Activated T-cell treated with anti-CD3 and anti-CD28 coated beads, Interleukin-2, amount 50 U/mL, for 48 hours (primary cell): Measurements from ENCODE around the gene CHMP2A.

Source experiments
- DNase-seq, 2 experiments: peaks; one replicate each; pipeline ENCODE4 v3.0.0-alpha.2; 2020

The CHMP2A gene

GRCh38 chr19:58536852-58537798 lies 17.8 kb downstream of the CHMP2A start:
- DNase-seq = no peak

GRCh38 chr19:58535857-58536256 lies 19.0 kb downstream of the CHMP2A start:
- DNase-seq = no peak

- DNase-seq = no peak
Observed at GRCh38 chr19:58531034-58531840, 23.7 kb downstream of the CHMP2A start.

- DNase-seq = no peak
Observed at GRCh38 chr19:58529405-58529804, 25.5 kb downstream of the CHMP2A start.

GRCh38 chr19:58522709-58523108 lies 32.2 kb downstream of the CHMP2A start:
- DNase-seq = no peak

- no peak for DNase-seq
Observed at GRCh38 chr19:58521651-58522050, 33.3 kb downstream of the CHMP2A start.

- DNase-seq = no peak
Observed at GRCh38 chr19:58520257-58520599, 34.7 kb downstream of the CHMP2A start.

GRCh38 chr19:58519355-58520256 lies 35.3 kb downstream of the CHMP2A start, which contains the start of gene ZBTB45:
ZBTB45 (minus strand) TSS chr19:58519810; CDS start chr19:58517673, 2,137 bp downstream.
- peak; percentile 94 to 95 for DNase-seq

GRCh38 chr19:58519087-58519354 lies 35.9 kb downstream of the CHMP2A start:
- DNase-seq = peak; percentile 71 to 73

GRCh38 chr19:58518256-58519086 lies 36.4 kb downstream of the CHMP2A start:
- peak in 1 of 2 experiments; percentile 46 for DNase-seq

GRCh38 chr19:58516964-58517833 lies 37.7 kb downstream of the CHMP2A start:
- DNase-seq = peak in 1 of 2 experiments; percentile 32

- no peak for DNase-seq
Observed at GRCh38 chr19:58516246-58516836, 38.6 kb downstream of the CHMP2A start.

- no peak for DNase-seq
Observed at GRCh38 chr19:58515259-58515658, 39.6 kb downstream of the CHMP2A start.

- no peak for DNase-seq
Observed at GRCh38 chr19:58514564-58515022, 40.3 kb downstream of the CHMP2A start.

- DNase-seq = peak; percentile 98
Observed at GRCh38 chr19:58513694-58514563, 41.0 kb downstream of the CHMP2A start.

GRCh38 chr19:58513213-58513693 lies 41.7 kb downstream of the CHMP2A start:
- no peak for DNase-seq

GRCh38 chr19:58511353-58512208 lies 43.3 kb downstream of the CHMP2A start, which contains the start of gene SLC27A5:
SLC27A5 (minus strand) TSS chr19:58511992; CDS start chr19:58511955, 37 bp downstream.
- no peak for DNase-seq
